ENCODE measurements around the gene MRPL14. TPM values are rescaled to one million over a fixed set of nuclear protein-coding genes. Genes with fewer than 3 reads are reported as not detected.
A peak's percentile ranks its signal among the peaks of the same experiment; 100 is the strongest.

Gene MRPL14
- total RNA-seq, 1 donor from 2014 or later = 36.1 TPM

DNA sequence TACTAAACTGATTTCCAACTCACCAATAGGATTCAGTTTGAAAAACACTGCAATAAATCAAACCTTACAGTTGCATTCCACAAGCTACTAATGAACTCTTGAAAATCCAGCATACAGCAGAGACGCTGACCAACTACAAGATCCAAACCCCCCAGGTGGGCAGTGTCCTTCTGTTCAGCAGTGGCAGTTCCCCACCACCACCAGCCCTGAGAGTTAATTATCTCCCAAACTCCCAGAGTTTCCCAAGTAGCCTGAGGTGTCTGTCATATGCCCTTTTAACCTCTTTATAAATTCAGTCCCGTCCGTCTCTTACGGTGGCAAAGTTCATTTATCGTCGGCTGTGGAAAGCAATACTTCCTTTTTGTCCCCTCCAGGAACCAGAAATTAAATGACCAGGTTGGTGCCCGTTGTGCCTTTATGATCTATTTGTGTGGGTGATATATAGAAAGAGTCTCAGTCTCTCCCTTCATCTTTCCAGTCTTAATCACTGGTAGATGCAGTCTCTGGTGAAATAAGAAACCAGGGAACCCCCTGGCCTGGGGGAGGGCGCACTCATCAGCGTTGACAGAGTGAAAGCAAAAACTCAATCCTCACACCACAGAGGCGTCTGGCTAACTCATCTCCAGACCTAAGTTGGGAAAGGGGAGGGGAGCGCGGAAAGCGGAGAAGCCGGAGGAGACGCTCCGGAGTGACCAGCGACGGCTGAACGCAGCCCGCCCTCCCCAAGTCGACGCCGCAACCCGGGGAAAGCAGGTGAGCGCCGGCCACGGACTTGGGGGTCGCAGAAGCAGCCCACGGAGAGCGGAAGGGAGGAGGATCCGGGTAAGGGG lies 717 bp downstream of the MRPL14 start:
- H3K4me1 ChIP-seq = peaks cover 73% of the 10 kb centered on the region
- DNase-seq (ENCODE audit: extremely low spot score in 2 of 2) = no peak
- intact Hi-C loops (cut with DNase I) = no loop called here

DNA sequence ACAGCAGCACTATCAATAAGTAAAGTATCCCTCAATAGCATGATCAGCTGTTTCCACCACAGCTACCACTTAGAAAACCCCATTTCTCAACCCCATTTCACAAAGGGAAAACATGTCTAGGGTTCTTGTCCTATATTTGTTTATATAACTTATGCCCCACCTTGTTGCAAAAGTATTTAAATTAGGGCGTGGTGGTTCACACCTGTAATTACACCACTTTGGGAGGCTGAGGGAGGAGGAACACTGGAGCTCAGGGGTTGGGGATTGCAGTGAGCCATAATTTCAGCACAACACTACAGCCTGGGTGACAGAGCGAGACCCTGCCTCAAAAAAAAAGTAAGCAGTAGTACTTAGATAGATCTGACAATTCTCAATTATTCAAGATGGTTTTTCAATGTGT lies 3.7 kb downstream of the MRPL14 start:
- H3K27me3 ChIP-seq = no peaks in the 10 kb centered on the region
- DNase-seq (ENCODE audit: extremely low spot score in 2 of 2) = no peak
- H3K9me3 ChIP-seq = no peaks in the 10 kb centered on the region
- intact Hi-C loops (cut with DNase I) = no loop called here
- no peaks in the 10 kb centered on the region for H3K36me3 ChIP-seq
- no peak overlapping the region for H3K4me3 ChIP-seq
- H3K4me1 ChIP-seq = peaks cover 85% of the 10 kb centered on the region
- TF ChIP-seq, protein P1, sequence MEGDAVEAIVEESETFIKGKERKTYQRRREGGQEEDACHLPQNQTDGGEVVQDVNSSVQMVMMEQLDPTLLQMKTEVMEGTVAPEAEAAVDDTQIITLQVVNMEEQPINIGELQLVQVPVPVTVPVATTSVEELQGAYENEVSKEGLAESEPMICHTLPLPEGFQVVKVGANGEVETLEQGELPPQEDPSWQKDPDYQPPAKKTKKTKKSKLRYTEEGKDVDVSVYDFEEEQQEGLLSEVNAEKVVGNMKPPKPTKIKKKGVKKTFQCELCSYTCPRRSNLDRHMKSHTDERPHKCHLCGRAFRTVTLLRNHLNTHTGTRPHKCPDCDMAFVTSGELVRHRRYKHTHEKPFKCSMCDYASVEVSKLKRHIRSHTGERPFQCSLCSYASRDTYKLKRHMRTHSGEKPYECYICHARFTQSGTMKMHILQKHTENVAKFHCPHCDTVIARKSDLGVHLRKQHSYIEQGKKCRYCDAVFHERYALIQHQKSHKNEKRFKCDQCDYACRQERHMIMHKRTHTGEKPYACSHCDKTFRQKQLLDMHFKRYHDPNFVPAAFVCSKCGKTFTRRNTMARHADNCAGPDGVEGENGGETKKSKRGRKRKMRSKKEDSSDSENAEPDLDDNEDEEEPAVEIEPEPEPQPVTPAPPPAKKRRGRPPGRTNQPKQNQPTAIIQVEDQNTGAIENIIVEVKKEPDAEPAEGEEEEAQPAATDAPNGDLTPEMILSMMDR (IDR thresholded peaks at IDR 0.05) = no peak
- no peak for TF ChIP-seq POLR2AphosphoS5 (IDR thresholded peaks at IDR 0.05; ENCODE audit: insufficient read depth in 1 of 2, low read depth in 1 of 2)
- no peak for TF ChIP-seq POLR2A (IDR thresholded peaks at IDR 0.05)
- H3K27ac ChIP-seq = peak overlapping the region; percentile 54

More for the DNA sequence above, 717 bp downstream of the MRPL14 start:
- Histone ChIP-seq H3K27me3 (no peaks in the 10 kb centered on the region), H3K27ac (peak overlapping the region; percentile 88), H3K36me3 (no peaks in the 10 kb centered on the region), H3K9me3 (no peaks in the 10 kb centered on the region), H3K4me3 (peak overlapping the region; percentile 78 to 98)
- no peak for TF ChIP-seq POLR2A (IDR thresholded peaks at IDR 0.05)
- TF ChIP-seq, protein P1 (IDR thresholded peaks at IDR 0.05) = no peak

- no peaks in the 10 kb centered on the region for H3K36me3 ChIP-seq
- H3K9me3 ChIP-seq = no peaks in the 10 kb centered on the region
- H3K27me3 ChIP-seq = no peaks in the 10 kb centered on the region
- no peak for DNase-seq (ENCODE audit: extremely low spot score in 2 of 2)
- peaks cover 85% of the 10 kb centered on the region for H3K4me1 ChIP-seq
- H3K27ac ChIP-seq = peak overlapping the region; percentile 54
- H3K4me3 ChIP-seq = peak overlapping the region in 1 of 2 donors; percentile 2
- intact Hi-C loops (cut with DNase I) = no loop called here
- TF ChIP-seq POLR2AphosphoS5 (IDR thresholded peaks at IDR 0.05; ENCODE audit: insufficient read depth in 1 of 2, low read depth in 1 of 2) (peak in 1 of 2 donors; percentile 57), POLR2A (IDR thresholded peaks at IDR 0.05) (no peak)
Measured at GRCh38 chr6:44122801-44123200, 4.5 kb downstream of the MRPL14 start.

GRCh38 chr6:44120692-44121443 lies 6.4 kb downstream of the MRPL14 start:
- Histone ChIP-seq H3K36me3 (no peaks in the 10 kb centered on the region), H3K9me3 (no peaks in the 10 kb centered on the region), H3K4me1 (peaks cover 96% of the 10 kb centered on the region), H3K27ac (no peak overlapping the region), H3K27me3 (no peaks in the 10 kb centered on the region), H3K4me3 (no peak overlapping the region)
- intact Hi-C loops (cut with DNase I) = no loop called here
- TF ChIP-seq, protein P1 (IDR thresholded peaks at IDR 0.05) = no peak
- no peak for TF ChIP-seq POLR2A (IDR thresholded peaks at IDR 0.05)
- no peak for TF ChIP-seq POLR2AphosphoS5 (IDR thresholded peaks at IDR 0.05; ENCODE audit: insufficient read depth in 1 of 2, low read depth in 1 of 2)
- no peak for DNase-seq (ENCODE audit: extremely low spot score in 2 of 2)

GRCh38 chr6:44119704-44120262 lies 7.5 kb downstream of the MRPL14 start:
- H3K27ac ChIP-seq = no peak overlapping the region
- peaks cover 89% of the 10 kb centered on the region for H3K4me1 ChIP-seq
- H3K9me3 ChIP-seq = no peaks in the 10 kb centered on the region
- no peak overlapping the region for H3K4me3 ChIP-seq
- TF ChIP-seq POLR2AphosphoS5 (IDR thresholded peaks at IDR 0.05; ENCODE audit: insufficient read depth in 1 of 2, low read depth in 1 of 2) (no peak), POLR2A (IDR thresholded peaks at IDR 0.05) (no peak)
- TF ChIP-seq, protein P1 (IDR thresholded peaks at IDR 0.05) = no peak
- H3K27me3 ChIP-seq = no peaks in the 10 kb centered on the region
- no peak for DNase-seq (ENCODE audit: extremely low spot score in 2 of 2)
- intact Hi-C loops (cut with DNase I) = no loop called here
- no peaks in the 10 kb centered on the region for H3K36me3 ChIP-seq
